ENCODE results near the gene MEX3C.

Gene MEX3C

GRCh38 chr18:51191128-51191717 is 6.3 kb downstream of the MEX3C start:
- DNase-seq (ENCODE audit: low spot score): no peak

- no peak for DNase-seq (ENCODE audit: low spot score)
Observed at GRCh38 chr18:51190000-51190399, 7.5 kb downstream of the MEX3C start.

- no peak for DNase-seq (ENCODE audit: low spot score)
Observed at GRCh38 chr18:51188024-51188701, 9.3 kb downstream of the MEX3C start.

- DNase-seq (ENCODE audit: low spot score): no peak
Observed at GRCh38 chr18:51185075-51185474, 12.4 kb downstream of the MEX3C start.

GRCh38 chr18:51184091-51184457 is 13.4 kb downstream of the MEX3C start:
- DNase-seq (ENCODE audit: low spot score): no peak

- DNase-seq (ENCODE audit: low spot score): no peak
Observed at GRCh38 chr18:51183372-51184090, 13.9 kb downstream of the MEX3C start.

GRCh38 chr18:51182824-51183223 is 14.7 kb downstream of the MEX3C start:
- no peak for DNase-seq (ENCODE audit: low spot score)

GRCh38 chr18:51171625-51172259 is 25.7 kb downstream of the MEX3C start:
- no peak for DNase-seq (ENCODE audit: low spot score)

GRCh38 chr18:51171223-51171622 is 26.3 kb downstream of the MEX3C start:
- no peak for DNase-seq (ENCODE audit: low spot score)

GRCh38 chr18:51170664-51171063 is 26.8 kb downstream of the MEX3C start:
- no peak for DNase-seq (ENCODE audit: low spot score)

- DNase-seq (ENCODE audit: low spot score): no peak
Observed at GRCh38 chr18:51169731-51170130, 27.8 kb downstream of the MEX3C start.

- no peak for DNase-seq (ENCODE audit: low spot score)
Observed at GRCh38 chr18:51168960-51169662, 28.4 kb downstream of the MEX3C start.

- no peak for DNase-seq (ENCODE audit: low spot score)
Observed at GRCh38 chr18:51168026-51168742, 29.3 kb downstream of the MEX3C start.

GRCh38 chr18:51165296-51165695 is 32.2 kb downstream of the MEX3C start:
- DNase-seq (ENCODE audit: low spot score): no peak

- no peak for DNase-seq (ENCODE audit: low spot score)
Observed at GRCh38 chr18:51164761-51165281, 32.7 kb downstream of the MEX3C start.

GRCh38 chr18:51164342-51164741 is 33.1 kb downstream of the MEX3C start:
- DNase-seq (ENCODE audit: low spot score): no peak

- no peak for DNase-seq (ENCODE audit: low spot score)
Observed at GRCh38 chr18:51163543-51163942, 33.9 kb downstream of the MEX3C start.

- DNase-seq (ENCODE audit: low spot score): no peak
Observed at GRCh38 chr18:51162617-51163016, 34.9 kb downstream of the MEX3C start.

GRCh38 chr18:51160646-51161045 is 36.8 kb downstream of the MEX3C start:
- no peak for DNase-seq (ENCODE audit: low spot score)

GRCh38 chr18:51157215-51157614 is 40.3 kb downstream of the MEX3C start:
- no peak for DNase-seq (ENCODE audit: low spot score)

- no peak for DNase-seq (ENCODE audit: low spot score)
Observed at GRCh38 chr18:51154431-51155063, 42.9 kb downstream of the MEX3C start.

All from ecto neural progenitor cell (in vitro differentiated cells).